Hippocampal formation (tissue), 2 donors: Measurements from ENCODE around the gene TFDP1.
"Not testable (repeated sequence)": the region's sequence is repeated elsewhere in the genome, so short reads cannot be mapped to it uniquely, and the experiment has no call there.

Experiments used
- DNase-seq, 2 donors: peaks; one replicate each; lab custom pipeline; 2025; lab: John Stamatoyannopoulos, UW

Gene TFDP1

DNA sequence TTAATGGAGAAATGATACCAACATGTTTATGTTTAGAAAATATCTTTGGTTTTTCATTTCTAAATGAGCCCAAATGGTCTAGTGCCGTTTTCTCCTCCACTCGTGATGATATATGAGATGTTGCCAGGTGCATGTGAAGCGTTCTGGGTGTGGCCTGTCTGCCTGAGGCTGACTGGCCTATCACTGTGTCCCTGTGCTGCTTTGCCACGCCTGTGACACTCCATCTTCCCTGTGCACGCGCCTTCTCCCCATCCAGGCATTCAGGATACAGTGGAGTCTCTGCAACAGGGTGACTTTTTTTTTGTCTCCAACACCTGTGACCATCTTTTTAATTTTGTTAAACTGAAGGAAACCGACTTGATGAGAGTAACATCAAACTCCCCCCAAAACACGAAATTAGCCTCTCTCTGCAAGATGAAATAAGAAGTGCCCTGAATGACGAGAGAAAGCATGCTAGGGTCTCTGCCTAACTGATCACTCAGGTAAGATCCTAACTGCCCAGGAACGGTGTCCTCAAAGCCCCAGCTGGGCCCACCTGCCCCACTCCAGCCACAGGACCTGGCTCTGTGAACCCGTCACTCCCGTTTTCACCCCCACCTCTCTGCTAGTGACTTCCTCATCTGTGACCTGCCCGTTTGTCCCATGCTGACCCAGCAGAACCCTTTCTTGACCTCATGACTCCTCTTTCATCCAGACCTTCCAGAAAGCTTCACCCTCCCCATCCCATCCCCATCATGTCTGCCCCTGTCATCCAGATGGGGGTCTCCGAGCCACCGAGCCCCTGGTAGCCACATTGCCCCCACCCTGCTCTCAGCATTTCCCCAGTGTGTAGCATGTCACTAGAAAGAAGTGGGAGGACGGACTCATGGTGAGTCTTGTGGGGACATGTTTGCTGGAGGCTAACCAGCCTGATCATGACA lies 33.2 kb upstream of the TFDP1 start:
- no peak for DNase-seq

DNA sequence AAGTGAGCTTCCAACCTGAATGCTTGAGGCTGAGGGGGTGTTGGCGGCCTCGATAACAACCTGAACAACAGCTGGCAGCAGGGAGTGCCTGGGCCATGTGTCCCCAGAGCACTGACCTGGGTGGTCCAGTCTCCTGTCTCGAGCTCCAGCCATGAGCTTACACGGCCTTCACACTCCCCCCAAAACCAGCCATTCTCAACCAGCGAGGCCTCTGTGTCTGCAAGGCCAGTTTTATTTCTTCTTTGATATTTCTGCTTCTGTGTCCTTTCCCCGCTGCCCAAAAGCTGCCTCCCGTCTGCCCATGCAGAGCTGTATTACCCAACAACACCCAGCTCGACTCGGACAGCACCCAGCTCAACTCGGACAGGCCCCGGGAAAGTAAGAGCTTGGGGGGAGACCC lies 32.5 kb upstream of the TFDP1 start:
- DNase-seq: no peak

DNA sequence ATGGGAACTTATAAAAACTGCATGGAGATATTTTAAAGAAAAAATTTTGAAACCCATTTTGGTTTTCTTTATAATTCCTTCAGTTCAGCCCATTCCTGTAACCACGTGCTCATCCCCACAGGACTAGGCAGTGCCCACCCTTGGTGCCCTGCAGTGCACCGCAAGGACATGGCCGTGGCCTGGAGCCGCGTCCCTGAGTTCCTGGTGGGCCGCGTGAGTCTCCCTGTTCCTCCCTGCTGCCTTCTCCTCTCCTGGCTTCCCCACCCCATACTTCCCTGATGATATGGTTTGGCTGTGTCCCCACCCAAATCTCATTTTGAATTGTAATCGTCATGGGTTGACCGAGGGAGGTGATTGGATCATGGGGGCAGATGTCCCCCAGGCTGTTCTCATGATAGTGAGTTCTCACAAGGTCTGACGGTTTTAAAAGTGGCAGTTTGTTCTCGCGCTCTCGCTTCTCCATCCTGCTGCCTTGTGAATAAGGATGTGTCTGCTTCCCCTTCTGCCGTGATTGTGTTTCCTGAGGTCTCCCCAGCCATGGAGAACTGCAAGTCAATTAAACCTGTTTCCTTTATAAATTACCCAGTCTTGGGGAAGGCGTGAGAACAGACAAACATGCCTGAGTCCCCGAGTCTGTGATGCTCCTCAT lies 31.6 kb upstream of the TFDP1 start:
- DNase-seq: no peak

DNA sequence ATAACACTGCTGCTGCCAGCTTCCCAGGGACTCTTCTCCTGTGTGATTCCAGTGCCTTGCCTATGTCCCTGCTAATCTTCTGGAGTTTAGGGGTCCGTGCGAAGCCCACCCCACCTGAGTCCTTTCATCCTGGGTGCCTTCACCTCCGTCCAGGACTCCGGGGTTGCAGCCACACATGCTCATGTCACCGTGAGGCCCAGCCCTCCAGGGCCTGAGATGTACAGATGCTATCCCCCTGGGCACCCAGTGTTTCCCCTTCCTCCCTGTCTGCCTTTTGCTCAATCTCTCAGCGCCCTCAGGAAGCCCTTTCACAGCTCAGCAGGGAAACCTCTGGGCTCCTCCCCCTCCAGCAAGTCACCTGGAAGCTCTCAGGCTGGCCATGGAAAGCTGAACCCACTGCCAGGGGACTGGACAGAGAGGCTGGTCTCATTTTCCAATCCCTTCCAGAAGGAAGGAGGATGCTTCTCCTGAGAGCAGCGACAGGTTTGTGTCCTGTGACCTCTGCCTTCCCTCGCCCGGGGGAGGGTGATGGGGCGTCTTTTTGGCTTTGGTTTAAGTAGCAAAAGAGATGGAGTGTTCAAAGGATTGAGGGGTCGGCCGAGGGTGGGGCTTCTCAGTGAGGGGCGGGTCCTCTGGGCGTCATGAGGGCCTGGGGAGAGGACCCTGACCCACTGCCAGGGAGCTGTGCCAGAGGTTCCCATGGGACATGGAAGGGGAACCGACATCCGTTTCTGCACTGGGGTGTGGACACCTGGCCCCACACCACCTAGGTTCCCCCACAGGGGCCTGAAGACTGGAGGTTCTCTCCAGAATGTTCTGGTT lies 30.8 kb upstream of the TFDP1 start:
- no peak for DNase-seq

DNA sequence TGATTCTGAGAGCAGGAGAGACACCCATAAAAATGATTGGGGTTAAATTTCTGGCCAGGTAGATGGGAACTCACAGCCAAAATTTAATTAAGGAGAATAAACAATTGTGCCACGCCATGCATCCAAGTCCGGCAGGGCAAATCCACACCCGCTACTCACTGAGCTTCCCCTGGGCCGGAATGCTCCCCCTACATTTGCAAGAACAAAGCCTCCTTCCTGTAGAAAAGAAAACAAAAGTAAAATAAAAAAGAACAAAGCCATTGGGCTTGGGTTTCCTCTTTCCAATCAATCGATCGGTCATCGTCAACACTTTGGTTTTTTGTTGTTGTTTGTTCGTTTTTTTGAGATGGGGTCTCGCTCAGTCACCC lies 30.2 kb upstream of the TFDP1 start:
- no peak for DNase-seq

DNA sequence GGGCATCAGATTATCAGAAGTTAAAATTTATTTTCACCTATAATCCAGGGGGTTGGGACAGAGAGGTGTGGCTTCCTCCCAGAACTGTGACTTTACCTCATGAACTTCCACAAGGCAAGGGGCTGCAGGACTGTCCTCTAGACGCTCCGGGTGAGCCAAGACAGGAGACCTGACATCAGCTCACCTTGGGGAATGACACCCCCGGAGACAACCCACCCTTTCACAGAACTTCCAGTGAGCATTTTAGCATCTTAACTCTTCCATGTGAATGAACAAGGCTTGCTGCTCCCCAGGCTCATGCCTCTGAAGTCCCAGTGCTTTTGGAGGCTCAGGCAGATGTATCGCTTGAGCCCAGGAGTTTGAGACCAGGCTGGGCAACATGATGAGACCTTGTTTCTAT lies 29.4 kb upstream of the TFDP1 start:
- no peak for DNase-seq

DNA sequence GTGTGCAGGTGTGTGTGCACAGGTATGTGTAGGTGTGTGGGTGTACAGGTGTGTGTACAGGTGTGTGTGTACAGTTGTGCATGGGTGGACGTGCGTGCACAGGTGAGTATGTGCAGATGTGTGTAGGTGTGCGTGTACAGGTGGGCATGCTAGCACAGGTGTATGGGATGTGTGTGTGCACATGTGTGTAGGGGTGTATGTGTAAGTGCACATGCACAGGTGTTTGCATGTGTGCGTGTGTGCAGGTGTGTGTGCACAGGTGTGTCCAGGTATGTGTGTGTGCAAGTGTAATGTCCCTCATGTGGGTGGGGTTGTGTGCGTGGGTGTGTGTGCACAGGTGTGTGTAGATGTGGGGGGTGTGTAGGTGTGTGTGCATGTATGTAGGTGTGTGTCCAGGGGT lies 27.5 kb upstream of the TFDP1 start:
- no peak for DNase-seq

DNA sequence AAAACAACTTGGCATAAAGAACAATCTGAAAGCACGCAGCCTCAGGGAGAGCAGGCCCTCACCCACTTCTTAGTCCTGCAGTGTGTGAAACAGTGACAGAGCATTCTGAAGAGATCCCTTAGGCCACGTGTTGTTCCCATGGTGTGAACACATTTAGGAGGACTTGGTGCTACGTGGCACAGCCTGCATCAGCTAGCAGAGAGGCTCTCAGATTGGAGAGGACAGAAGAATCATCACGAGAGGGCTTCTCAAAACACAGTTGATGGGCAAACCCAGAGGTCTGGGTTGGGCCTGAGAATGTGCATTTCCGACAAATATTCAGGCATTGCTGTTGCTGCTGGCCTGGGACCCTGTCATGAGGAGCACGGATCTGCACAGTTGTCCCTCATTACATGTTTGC lies 26.1 kb upstream of the TFDP1 start:
- no peak for DNase-seq

DNA sequence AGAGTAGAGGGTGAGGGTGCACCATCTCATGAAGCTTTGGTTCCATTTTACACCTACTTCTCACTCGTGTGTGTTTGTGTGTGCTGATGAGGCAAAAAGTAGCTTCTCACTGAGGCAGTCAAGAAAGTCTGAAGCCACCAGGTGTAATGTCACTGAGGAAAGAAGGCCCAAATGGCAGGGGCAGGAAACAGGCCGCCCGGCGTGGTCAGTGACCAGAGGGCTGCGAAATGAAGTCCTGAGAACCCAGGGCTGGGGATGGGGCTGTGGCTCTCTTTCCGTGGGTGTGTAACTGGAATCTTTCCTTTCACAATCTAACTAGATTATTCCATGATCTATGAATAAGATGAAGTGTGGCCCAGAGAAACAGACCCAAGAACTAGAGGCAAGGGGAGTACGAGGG lies 25.5 kb upstream of the TFDP1 start:
- no peak for DNase-seq

DNA sequence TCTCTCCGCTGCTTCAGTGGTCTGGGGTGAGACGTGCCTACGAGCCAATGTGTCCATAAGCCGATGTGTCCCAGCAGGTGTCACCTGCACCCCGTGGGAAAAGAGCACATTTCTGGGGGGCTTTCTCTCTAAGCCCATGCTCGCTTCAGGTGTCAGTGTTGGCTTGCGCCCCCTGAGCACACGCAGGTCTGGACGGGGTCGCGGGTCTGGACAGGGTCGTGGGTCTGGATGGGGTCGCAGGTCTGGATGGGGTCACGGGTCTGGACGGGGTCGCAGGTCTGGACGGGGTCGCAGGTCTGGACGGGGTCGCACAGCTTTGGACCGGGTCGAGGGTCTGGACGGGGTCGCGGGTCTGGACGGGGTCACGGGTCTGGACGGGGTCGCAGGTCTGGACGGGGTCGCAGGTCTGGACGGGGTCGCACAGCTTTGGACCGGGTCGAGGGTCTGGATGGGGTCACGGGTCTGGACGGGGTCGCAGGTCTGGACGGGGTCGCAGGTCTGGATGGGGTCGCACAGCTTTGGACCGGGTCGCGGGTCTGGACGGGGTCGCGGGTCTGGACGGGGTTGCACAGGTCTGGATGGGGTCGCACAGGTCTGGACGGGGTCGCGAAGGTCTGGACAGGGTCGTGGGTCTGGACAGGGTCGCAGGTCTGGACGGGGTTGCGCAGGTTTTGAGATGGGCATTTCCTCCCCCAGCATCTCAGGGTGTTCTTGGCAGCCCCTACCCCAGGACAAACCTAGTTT lies 24.5 kb upstream of the TFDP1 start:
- DNase-seq: no peak

DNA sequence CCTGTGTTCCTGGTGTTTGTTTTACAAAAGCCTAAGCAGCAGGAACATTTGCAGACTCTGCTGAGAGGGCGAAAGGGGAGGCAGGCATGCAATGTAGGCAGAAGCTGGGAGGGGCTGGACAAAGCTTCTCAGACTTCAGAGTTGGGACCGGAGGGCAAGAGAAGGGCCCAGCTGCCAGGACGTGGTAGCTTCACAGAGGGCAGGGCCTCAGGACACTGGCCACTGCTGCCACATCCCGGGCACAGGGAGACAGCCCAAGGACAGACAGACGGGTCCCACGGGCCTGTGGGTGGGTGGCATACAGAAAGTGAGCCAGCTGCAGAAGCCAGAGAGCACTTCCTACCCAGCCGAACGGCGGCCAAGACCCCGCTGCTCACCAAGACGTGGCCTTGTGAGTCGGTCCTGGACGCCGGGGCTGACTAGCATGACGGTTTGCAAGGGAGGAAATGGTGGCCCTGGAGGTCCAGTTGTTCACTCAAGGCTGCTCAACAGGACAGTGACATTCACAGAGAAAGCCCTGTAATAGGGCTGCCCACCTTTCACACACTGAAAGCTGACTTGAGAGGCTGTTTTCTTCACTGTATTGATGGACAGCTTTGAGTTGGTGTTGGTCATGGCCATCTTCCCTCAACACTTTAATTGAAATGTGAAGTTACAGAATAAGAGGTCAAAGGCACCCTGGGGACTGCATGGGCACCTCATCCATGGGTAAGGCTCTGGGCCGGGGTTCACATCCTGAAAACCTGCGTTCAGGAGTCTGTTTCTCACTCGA lies 23.7 kb upstream of the TFDP1 start:
- no peak for DNase-seq

DNA sequence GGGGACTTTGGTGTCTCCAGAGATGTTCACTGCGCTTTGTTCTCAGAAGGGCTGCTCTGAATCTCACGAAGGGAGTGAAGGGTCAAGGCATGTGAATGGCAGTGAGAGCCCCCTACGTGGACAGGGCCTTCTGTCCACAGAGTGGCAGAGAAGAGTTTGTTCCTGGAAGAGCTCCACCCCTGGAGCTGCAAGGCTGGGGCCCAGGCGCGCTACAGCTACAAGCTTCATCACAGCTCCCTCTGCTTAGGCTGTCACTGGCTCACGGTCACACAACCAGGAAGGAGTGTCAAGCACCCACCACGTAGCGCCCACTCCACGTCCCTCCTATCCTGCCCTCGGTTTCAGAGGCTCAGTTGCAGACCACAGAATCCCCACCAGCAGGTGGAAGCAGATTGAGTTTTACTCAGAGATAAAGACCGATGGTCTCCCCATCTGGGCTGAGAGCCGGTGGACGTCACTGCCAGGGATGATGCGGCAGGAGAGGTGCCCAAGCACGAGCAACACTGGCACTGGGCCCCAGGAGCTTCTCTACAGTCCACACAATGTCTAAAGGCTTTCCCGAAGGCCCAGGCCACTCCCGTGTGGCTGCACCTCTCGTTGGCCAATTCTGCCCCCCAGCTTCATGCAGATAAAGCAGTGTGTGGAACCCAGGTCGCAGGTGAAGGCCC lies 23.0 kb upstream of the TFDP1 start:
- no peak for DNase-seq

DNA sequence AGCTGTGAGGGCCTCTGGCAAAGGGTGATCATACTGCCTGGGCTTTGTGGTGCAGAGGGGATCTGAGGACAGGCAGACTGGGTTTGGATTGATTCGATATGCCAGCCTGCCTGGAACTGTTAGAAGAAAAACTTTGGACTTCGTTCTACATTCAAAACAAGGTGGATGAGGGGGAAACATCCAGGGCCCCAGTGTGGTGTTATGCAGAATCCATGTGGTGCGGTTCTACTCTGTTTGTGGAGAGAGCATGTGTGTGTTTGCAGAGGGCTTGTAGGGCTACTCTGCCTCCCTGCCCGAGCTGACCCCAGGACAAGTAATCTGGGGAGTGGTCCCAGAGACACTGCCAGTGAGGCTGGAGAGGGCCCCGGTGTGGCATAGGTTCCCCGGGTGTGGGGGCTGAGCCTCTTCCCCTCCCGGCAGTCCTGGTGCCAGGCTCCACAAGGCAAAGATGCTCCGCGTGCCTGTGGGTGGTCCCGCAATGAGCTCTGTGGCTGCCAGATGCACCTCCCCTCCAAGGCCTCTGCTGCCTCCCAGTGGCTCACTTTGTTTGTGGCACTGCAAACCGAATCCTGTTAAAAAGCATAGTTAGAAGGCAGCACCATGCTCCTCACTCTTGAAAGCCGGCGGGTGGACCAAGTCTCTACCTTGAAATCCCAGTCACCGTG lies 22.3 kb upstream of the TFDP1 start:
- DNase-seq: peak; percentile 47 to 67

DNA sequence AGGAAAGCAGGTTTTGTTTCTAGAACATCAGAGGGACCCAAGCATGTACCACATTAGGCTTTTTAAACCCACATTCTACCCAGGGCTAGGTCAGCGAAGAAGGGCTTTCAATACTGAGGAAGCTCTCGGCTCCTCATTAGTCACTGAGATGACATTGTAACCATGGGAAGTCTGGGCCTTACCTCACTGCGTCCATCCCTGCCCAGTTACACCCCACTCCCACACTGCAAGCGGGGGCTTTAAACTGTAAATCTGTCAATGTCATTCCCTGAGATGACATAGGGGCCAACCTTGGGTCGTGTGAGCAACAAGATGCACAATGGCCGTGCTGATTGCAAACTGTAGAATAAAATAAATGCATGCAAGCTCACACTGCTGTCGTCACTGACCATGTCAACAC lies 21.7 kb upstream of the TFDP1 start:
- no peak for DNase-seq

DNA sequence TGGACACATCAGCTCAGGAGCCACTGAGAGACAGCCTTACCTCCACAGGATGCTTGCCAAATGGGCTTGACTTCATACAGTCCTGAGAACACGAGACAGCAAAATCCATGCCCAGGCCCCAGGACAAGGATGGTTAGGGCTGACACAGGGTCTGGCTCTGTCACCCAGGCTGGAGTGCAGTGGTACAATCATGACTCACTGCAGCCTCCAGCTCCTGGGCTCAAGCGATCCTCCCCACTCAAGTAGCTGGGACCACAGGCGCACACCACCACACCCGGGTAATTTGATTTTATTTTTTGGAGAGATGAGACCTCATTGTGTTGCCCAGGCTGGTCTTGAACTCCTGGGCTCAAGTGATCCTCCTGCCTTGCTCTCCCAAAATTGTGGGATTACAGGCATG lies 21.0 kb upstream of the TFDP1 start:
- DNase-seq: not testable (repeated sequence)

DNA sequence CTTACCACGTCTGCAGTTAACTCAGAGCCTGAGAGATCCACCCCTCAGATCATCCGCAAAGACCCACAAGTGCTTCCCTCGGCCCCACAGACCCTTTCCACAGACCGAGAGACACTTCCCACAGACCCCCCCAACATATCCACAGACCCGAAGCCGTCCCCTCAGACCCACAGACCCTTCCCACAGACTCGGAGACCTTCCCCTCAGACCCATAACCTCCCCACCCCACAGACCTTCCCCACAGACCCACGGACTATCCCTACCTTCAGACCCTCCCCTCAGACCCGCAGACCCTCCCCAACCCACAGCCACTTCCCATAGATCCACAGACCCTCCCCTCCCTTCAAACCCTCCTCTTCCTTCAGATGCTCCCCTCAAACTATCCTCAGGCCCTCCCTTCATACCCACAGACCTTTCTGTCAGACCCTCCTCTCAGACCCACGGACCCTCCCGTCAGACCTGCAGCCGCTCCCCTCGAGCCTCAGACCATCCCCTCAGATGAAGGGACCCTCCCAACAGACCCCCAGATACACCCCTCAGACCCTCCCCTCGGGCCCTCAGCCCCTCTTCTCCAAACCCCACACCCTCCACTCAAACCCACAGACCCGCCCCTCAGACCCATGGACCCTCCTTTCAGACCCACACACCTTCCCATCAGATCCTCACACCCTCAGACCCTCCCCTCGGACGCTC lies 20.1 kb upstream of the TFDP1 start:
- no peak for DNase-seq

DNA sequence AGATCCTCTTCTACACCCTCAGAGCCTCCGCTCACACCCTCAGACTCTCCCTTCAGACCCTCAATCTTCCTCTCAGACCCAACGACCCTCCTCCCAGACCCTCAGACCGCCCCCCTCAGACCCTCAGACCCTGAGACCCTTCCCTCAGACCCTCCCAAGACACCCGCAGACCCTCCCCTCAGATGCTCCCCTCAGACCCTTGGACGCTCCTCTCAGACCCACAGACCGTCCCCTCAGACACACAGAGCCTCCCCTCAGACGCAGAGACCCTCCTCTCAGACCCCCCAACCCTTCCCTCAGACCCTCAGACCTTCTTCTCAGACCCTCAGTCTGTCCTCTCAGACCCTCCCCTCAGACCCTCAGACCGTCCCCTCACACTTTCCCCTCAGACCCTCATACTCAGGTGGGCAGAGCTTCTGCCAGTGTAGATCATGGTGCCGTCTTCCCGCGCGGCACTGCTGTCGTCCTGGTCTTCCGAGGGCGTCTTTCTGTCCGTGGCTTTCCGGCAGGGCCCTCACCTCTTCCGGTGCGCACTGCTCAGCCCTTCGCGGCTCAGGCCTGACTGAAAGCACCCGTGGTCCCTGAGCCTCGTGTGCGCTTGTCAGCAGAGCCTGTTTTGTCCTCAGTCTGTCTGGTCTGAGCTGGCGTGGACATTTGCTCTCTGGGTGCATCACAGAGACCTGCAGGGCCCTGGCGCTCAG lies 18.9 kb upstream of the TFDP1 start:
- no peak for DNase-seq

DNA sequence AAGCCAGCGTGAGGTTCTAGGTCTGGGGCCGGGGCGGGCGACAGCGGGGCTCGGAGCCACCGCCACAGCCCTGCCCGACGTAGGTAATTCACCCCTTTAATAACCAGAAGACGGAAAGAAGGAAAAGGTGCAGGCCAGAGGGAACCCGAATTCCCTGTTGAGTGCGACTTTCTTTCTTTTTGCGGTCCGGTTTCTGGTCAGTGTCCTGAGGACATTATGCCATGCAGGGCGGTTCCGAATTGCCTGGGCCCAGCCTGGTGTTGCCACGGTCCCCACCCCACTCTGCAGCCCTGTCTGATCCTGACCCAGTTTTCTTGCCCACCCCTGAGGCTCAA lies 18.4 kb upstream of the TFDP1 start:
- DNase-seq: no peak

DNA sequence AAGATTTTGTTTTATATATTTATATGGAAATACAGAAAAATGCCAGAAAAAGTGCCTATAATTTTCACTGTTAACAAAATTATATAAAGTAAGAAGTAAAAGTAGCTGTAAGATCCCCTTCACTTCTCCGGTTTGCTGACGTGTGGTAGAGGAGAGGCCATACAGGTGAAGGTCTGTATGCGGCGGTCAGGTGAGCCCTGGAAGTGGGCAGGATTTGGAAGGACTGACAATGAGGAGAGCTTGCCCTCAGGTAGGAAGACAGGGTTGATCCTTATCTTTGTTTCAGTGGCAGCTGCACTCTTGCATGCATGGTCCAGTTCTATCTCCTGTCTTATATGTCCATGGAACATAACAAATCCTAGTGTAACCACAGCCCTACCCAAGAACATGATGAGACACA lies 16.9 kb upstream of the TFDP1 start:
- no peak for DNase-seq
